GM12873 (cell line): ENCODE measurements around the gene SLC15A3.

Source experiments
- CTCF ChIP-seq: IDR thresholded peaks from 2 replicates; pipeline ENCODE4 v1.5.1; 2012; ENCODE audit warnings: low read depth, mild to moderate bottlenecking, moderate library complexity, low read length, control low read depth; ENCODE audit not compliant: insufficient read depth; ENCODE audit errors: missing control alignments

Gene SLC15A3

GRCh38 chr11:60952742-60953170, 780 bp upstream of the SLC15A3 start:
- no peak for TF ChIP-seq CTCF

- no peak for TF ChIP-seq CTCF
Measured at GRCh38 chr11:60951606-60951903, 421 bp downstream of the SLC15A3 start.

- no peak for TF ChIP-seq CTCF
Measured at GRCh38 chr11:60950933-60951605, 907 bp downstream of the SLC15A3 start.

GRCh38 chr11:60950024-60950423, 2.0 kb downstream of the SLC15A3 start:
- no peak for TF ChIP-seq CTCF

GRCh38 chr11:60948250-60948649, 3.7 kb downstream of the SLC15A3 start:
- no peak for TF ChIP-seq CTCF

- no peak for TF ChIP-seq CTCF
Measured at GRCh38 chr11:60947700-60948099, 4.3 kb downstream of the SLC15A3 start.

- no peak for TF ChIP-seq CTCF
Measured at GRCh38 chr11:60946601-60947264, 5.2 kb downstream of the SLC15A3 start.

GRCh38 chr11:60945295-60945667, 6.7 kb downstream of the SLC15A3 start:
- TF ChIP-seq CTCF, result no peak
